SK-N-SH (cell line): ENCODE measurements around the gene PM20D2. TPM values are rescaled to one million over a fixed set of nuclear protein-coding genes. Genes with fewer than 3 reads are reported as not detected.

Experiments used
- CTCF ChIA-PET: fragments of 300-600, 350-600 bp; formaldehyde crosslinking; extraction: SDS; loops from one replicate; lab custom pipeline; 2021; lab: Yijun Ruan, JAX
- POLR2A ChIA-PET: fragments of 350-600 bp; sonication (Branson Sonifier 250); formaldehyde crosslinking; extraction: SDS; loops from one replicate; lab custom pipeline; 2020; ENCODE audit warnings: antibody characterized with exemption, inconsistent platforms; lab: Yijun Ruan, JAX
- DNase-seq: peaks from one replicate; pipeline ENCODE4 v3.0.0; 2012
- H2AFZ ChIP-seq: fragments of 200-600 bp; sonication (generic); 2 replicates; pipeline ENCODE4 v1.8.1; 2016; ENCODE audit warnings: antibody characterized with exemption, mild to moderate bottlenecking, low read depth
- H3F3A ChIP-seq: fragments of 200-600 bp; sonication (generic); replicated peaks from 2 replicates; pipeline ENCODE3; 2016; ENCODE audit warnings: antibody characterized with exemption, mild to moderate bottlenecking; ENCODE audit not compliant: insufficient read depth
- H3K27ac ChIP-seq, 2 experiments: fragments of 200-500 bp in 1 of 2; fragments of 200-600 bp in 1 of 2; sonication (Bioruptor generic) in 1 of 2; sonication (generic), shearing (Covaris generic) in 1 of 2; 2 replicates each; pipeline versions ENCODE4 v1.5.1 to v1.6.1; 2014 to 2016; ENCODE audit warnings: low read depth in 2 of 2, inconsistent platforms in 1 of 2, low read length in 1 of 2, mild to moderate bottlenecking in 1 of 2, mixed read lengths in 1 of 2
- H3K27me3 ChIP-seq: fragments of 200-600 bp; sonication (generic), shearing (Covaris generic); 2 replicates; pipeline ENCODE4 v1.6.1; 2016; ENCODE audit warnings: mixed run types; ENCODE audit not compliant: insufficient read depth
- H3K36me3 ChIP-seq, 2 experiments: fragments of 200-500 bp in 1 of 2; fragments of 200-600 bp in 1 of 2; sonication (Bioruptor generic) in 1 of 2; sonication (generic) in 1 of 2; replicated peaks in 1 of 2; 2 replicates each; pipeline versions ENCODE3 to v1.5.1; 2014 to 2016; ENCODE audit warnings: low read length in 1 of 2, mild to moderate bottlenecking in 1 of 2; ENCODE audit not compliant: insufficient read depth in 2 of 2, control insufficient read depth in 1 of 2
- H3K4me1 ChIP-seq, 2 experiments: fragments of 200-500 bp in 1 of 2; fragments of 200-600 bp in 1 of 2; sonication (Bioruptor generic) in 1 of 2; sonication (generic), shearing (Covaris generic) in 1 of 2; 2 replicates each; pipeline versions ENCODE4 v1.5.1 to v1.6.1; 2014 to 2016; ENCODE audit warnings: low read depth in 1 of 2, low read length in 1 of 2, mixed run types in 1 of 2; ENCODE audit not compliant: insufficient read depth in 2 of 2, control insufficient read depth in 1 of 2
- H3K4me2 ChIP-seq: fragments of 200-600 bp; sonication (generic), shearing (Covaris generic); 2 replicates; pipeline ENCODE4 v1.6.1; 2017; ENCODE audit warnings: mixed run types
- H3K4me3 ChIP-seq, 2 experiments: fragments of 200-500 bp in 1 of 2; fragments of 200-600 bp in 1 of 2; sonication (Bioruptor generic) in 1 of 2; sonication (generic), shearing (Covaris generic) in 1 of 2; 2 replicates each; pipeline versions ENCODE4 v1.5.1 to v1.8.1; 2014 to 2016; ENCODE audit warnings: low read depth in 2 of 2, inconsistent platforms in 1 of 2, low read length in 1 of 2, mild to moderate bottlenecking in 1 of 2, mixed read lengths in 1 of 2, moderate library complexity in 1 of 2
- H3K79me2 ChIP-seq: fragments of 200-600 bp; sonication (generic); 2 replicates; pipeline ENCODE4 v1.8.1; 2017; ENCODE audit warnings: mild to moderate bottlenecking; ENCODE audit not compliant: insufficient read depth
- H3K9ac ChIP-seq: fragments of 200-600 bp; sonication (generic); 2 replicates; pipeline ENCODE4 v1.6.1; 2017; ENCODE audit warnings: mixed run types
- H3K9me2 ChIP-seq: fragments of 200-600 bp; sonication (generic); 2 replicates; pipeline ENCODE4 v1.6.1; 2017; ENCODE audit warnings: mixed run types
- H3K9me3 ChIP-seq: fragments of 200-600 bp; sonication (generic); 2 replicates; pipeline ENCODE4 v1.6.1; 2017; ENCODE audit warnings: mixed run types, mild to moderate bottlenecking, moderate library complexity
- H4K20me1 ChIP-seq: fragments of 200-600 bp; sonication (generic); 2 replicates; pipeline ENCODE4 v1.6.1; 2017; ENCODE audit warnings: mild to moderate bottlenecking, mixed run types; ENCODE audit not compliant: insufficient read depth
- ELF1 ChIP-seq: IDR thresholded peaks from 2 replicates; pipeline ENCODE4 v1.4.0; 2012
- EP300 ChIP-seq, 2 experiments: IDR thresholded peaks; 2 replicates each; pipeline versions ENCODE4 v1.4.0 to v1.6.1; 2012; ENCODE audit warnings: borderline replicate concordance in 1 of 2, low read depth in 1 of 2, low read length in 1 of 2
- FOSL2 ChIP-seq: IDR thresholded peaks from 2 replicates; pipeline ENCODE4 v1.4.0; 2012; ENCODE audit warnings: low read depth, mild to moderate bottlenecking, moderate library complexity, borderline replicate concordance
- GABPA ChIP-seq: IDR thresholded peaks from 2 replicates; pipeline ENCODE4 v1.4.0; 2012; ENCODE audit warnings: low read depth, mild to moderate bottlenecking
- GATA2 ChIP-seq: sonication (generic); formaldehyde crosslinking; IDR thresholded peaks from 2 replicates; pipeline ENCODE4 v1.5.0; 2020; ENCODE audit warnings: mild to moderate bottlenecking, missing genetic modification reagents
- JUND ChIP-seq: IDR thresholded peaks from 2 replicates; pipeline ENCODE4 v1.4.0; 2012
- MEF2A ChIP-seq: IDR thresholded peaks from 2 replicates; pipeline ENCODE4 v1.4.0; 2012; ENCODE audit warnings: low read depth, borderline replicate concordance
- NFIC ChIP-seq: IDR thresholded peaks from 2 replicates; pipeline ENCODE4 v1.4.0; 2012; ENCODE audit warnings: borderline replicate concordance
- RAD21 ChIP-seq: IDR thresholded peaks from 2 replicates; pipeline ENCODE4 v1.6.1; 2012; ENCODE audit warnings: mild to moderate bottlenecking, low read length
- SIN3A ChIP-seq: IDR thresholded peaks from 2 replicates; pipeline ENCODE4 v1.6.1; 2012; ENCODE audit warnings: low read depth, mild to moderate bottlenecking, low read length, moderate library complexity, borderline replicate concordance
- SMC3 ChIP-seq: IDR thresholded peaks from 2 replicates; pipeline ENCODE4 v1.6.1; 2012; ENCODE audit warnings: low read depth, low read length, improper control_type of control experiment
- TAF1 ChIP-seq: IDR thresholded peaks from 2 replicates; pipeline ENCODE4 v1.6.1; 2012; ENCODE audit warnings: low read depth, mild to moderate bottlenecking, low read length, moderate library complexity, borderline replicate concordance
- TEAD4 ChIP-seq: IDR thresholded peaks from 2 replicates; pipeline ENCODE4 v1.4.0; 2012; ENCODE audit warnings: mild to moderate bottlenecking, borderline replicate concordance; ENCODE audit not compliant: insufficient read depth
- USF2 ChIP-seq: fragments of 150-350 bp; IDR thresholded peaks from 2 replicates; pipeline ENCODE4 v1.6.1; 2017; ENCODE audit warnings: antibody characterized with exemption, low read length, low read depth, borderline replicate concordance
- WGBS: methylation state at CpG from one replicate; pipeline ENCODE4 v1.1.6; 2017; ENCODE audit warnings: low lambda C conversion rate; 5-methylcytosine and 5-hydroxymethylcytosine counted together
- polyA plus RNA-seq, 3 experiments: library from polyadenylated mRNA; depleted of rRNA; stranded (reverse); fragments of >200 nt; gene quantifications; 2 replicates each; pipeline ENCODE4 v1.2.3, GENCODE V29; 2012
- TF ChIP-seq, protein P1 (sequence below): IDR thresholded peaks from 2 replicates; pipeline ENCODE4; 2012
- TF ChIP-seq, protein P2 (sequence below): IDR thresholded peaks from 2 replicates; pipeline ENCODE4 v1.4.0; 2012; ENCODE audit warnings: low read depth, borderline replicate concordance

Gene PM20D2
- polyA plus RNA-seq, 1 of the 3 experiments (the other 2 are of a cell fraction), result 6.2 TPM

- TF ChIP-seq NFIC, result no peak
- TF ChIP-seq TEAD4, result no peak
- TF ChIP-seq GABPA, result no peak
- no peak for TF ChIP-seq EP300 (IDR thresholded peaks at IDR 0.05; ENCODE audit: borderline replicate concordance in 1 of 2, low read depth in 1 of 2, low read length in 1 of 2)
Measured at GRCh38 chr6:89160331-89161092, 14.7 kb downstream of the PM20D2 start (continued).

GRCh38 chr6:89161326-89162046, 15.6 kb downstream of the PM20D2 start:
- ChIA-PET POLR2A (no interaction called here), CTCF (interaction anchor here (0.7 kb wide), 1 partner anchor 1923 kb away, joined by 3 read pairs; no protein-coding TSS in a partner anchor)
- 92% methylated on average over 7 of the region's 7 CpGs for WGBS

GRCh38 chr6:89162047-89162371, 16.2 kb downstream of the PM20D2 start:
- no peaks in the 10 kb centered on the region for H3K27me3 ChIP-seq
- H3K4me2 ChIP-seq, result no peak overlapping the region
- ChIA-PET CTCF (interaction anchor here (0.7 kb wide), 1 partner anchor 1922 kb away, joined by 3 read pairs; no protein-coding TSS in a partner anchor), POLR2A (no interaction called here)
- no peaks in the 10 kb centered on the region for H4K20me1 ChIP-seq
- H3K9me3 ChIP-seq, result no peaks in the 10 kb centered on the region
- no peak overlapping the region for H3K4me3 ChIP-seq
- no peaks in the 10 kb centered on the region for H3K79me2 ChIP-seq
- 97% methylated on average over 4 of the region's 4 CpGs for WGBS
- H3K9ac ChIP-seq, result no peak overlapping the region
- no peaks in the 10 kb centered on the region for H3F3A ChIP-seq
- H3K36me3 ChIP-seq, result peaks cover 15 to 49% of the 10 kb centered on the region in 2 experiments
- no peak overlapping the region for H3K27ac ChIP-seq
- no peak overlapping the region for H2AFZ ChIP-seq
- no peaks in the 10 kb centered on the region for H3K9me2 ChIP-seq
- H3K4me1 ChIP-seq, result no peaks in the 10 kb centered on the region
- no peak for DNase-seq
- TF ChIP-seq JUND (no peak), USF2 (no peak)
- TF ChIP-seq, protein P1, sequence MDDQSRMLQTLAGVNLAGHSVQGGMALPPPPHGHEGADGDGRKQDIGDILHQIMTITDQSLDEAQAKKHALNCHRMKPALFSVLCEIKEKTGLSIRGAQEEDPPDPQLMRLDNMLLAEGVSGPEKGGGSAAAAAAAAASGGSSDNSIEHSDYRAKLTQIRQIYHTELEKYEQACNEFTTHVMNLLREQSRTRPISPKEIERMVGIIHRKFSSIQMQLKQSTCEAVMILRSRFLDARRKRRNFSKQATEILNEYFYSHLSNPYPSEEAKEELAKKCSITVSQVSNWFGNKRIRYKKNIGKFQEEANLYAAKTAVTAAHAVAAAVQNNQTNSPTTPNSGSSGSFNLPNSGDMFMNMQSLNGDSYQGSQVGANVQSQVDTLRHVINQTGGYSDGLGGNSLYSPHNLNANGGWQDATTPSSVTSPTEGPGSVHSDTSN, result no peak
- TF ChIP-seq, all 33 proteins: peak for 0

More at GRCh38 chr6:89161326-89162046, 15.6 kb downstream of the PM20D2 start:
- Histone ChIP-seq H3K79me2 (no peaks in the 10 kb centered on the region), H4K20me1 (no peaks in the 10 kb centered on the region), H3K27me3 (no peaks in the 10 kb centered on the region), H3K36me3 (peaks cover 15 to 49% of the 10 kb centered on the region in 2 experiments), H3K27ac (no peak overlapping the region), H3F3A (no peaks in the 10 kb centered on the region), H3K9me2 (no peaks in the 10 kb centered on the region), H2AFZ (no peak overlapping the region), H3K4me2 (no peak overlapping the region), H3K4me1 (no peaks in the 10 kb centered on the region), H3K9me3 (no peaks in the 10 kb centered on the region), H3K9ac (no peak overlapping the region), H3K4me3 (no peak overlapping the region)
- TF ChIP-seq SMC3 (no peak), TAF1 (no peak), RAD21 (no peak), SIN3A (no peak), MEF2A (no peak), NFIC (no peak), FOSL2 (no peak), GABPA (no peak), ELF1 (no peak), GATA2 (CRISPR knock-in tag) (no peak)
- TF ChIP-seq, protein P2, sequence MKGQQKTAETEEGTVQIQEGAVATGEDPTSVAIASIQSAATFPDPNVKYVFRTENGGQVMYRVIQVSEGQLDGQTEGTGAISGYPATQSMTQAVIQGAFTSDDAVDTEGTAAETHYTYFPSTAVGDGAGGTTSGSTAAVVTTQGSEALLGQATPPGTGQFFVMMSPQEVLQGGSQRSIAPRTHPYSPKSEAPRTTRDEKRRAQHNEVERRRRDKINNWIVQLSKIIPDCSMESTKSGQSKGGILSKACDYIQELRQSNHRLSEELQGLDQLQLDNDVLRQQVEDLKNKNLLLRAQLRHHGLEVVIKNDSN, result no peak
- DNase-seq, result no peak
